Measurements from ENCODE around the gene ERFE. TPM values are rescaled to one million over a fixed set of nuclear protein-coding genes. Genes with fewer than 3 reads are reported as not detected.
A peak's percentile ranks its signal among the peaks of the same experiment; 100 is the strongest.
"Not testable (repeated sequence)": the region's sequence is repeated elsewhere in the genome, so short reads cannot be mapped to it uniquely, and the experiment has no call there.

Gene ERFE
- total RNA-seq, 1 donor from 2014 or later = 86.8 TPM

GRCh38 chr2:238168196-238169047, 9.7 kb downstream of the ERFE start:
- no peak for DNase-seq (ENCODE audit: low read depth)
- no peak overlapping the region for H3K4me3 ChIP-seq (ENCODE audit: low read depth, low read length)
- TF ChIP-seq, protein P1, sequence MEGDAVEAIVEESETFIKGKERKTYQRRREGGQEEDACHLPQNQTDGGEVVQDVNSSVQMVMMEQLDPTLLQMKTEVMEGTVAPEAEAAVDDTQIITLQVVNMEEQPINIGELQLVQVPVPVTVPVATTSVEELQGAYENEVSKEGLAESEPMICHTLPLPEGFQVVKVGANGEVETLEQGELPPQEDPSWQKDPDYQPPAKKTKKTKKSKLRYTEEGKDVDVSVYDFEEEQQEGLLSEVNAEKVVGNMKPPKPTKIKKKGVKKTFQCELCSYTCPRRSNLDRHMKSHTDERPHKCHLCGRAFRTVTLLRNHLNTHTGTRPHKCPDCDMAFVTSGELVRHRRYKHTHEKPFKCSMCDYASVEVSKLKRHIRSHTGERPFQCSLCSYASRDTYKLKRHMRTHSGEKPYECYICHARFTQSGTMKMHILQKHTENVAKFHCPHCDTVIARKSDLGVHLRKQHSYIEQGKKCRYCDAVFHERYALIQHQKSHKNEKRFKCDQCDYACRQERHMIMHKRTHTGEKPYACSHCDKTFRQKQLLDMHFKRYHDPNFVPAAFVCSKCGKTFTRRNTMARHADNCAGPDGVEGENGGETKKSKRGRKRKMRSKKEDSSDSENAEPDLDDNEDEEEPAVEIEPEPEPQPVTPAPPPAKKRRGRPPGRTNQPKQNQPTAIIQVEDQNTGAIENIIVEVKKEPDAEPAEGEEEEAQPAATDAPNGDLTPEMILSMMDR (conservative IDR thresholded peaks at IDR 0.05; ENCODE audit: low read depth, low read length) = no peak

DNA sequence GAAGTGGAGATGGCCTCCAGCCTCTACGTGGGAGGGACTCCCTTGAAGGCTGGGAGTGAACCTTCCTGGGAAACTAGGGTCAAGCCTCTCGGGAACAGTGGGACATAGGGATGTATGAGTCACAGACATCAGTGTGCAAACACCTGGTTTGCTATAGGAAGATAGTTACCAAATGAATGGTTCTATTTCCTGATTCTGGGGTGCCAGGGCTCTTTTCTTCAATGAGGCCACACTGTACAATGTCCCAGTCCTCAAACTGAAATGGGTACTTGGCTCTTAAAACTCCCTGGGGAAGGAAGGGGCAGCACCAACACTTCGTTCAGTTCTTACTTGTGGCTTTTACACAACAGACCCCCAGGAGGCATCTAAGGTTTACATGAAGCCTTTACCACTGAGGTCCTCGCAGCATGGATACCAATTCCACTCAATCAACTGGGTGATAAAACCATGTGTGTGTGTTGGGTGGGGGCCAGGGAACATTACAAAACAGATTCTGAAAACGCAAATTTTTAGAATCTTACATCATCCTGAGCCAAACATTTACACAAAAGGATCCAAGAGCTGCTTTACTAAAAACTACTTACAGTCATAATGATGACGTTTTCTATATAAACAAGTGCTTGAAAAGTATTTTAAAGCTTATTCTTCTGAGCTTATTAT, 10.4 kb downstream of the ERFE start:
- DNase-seq (ENCODE audit: low read depth) = peak; percentile 68
- TF ChIP-seq, protein P1 (conservative IDR thresholded peaks at IDR 0.05; ENCODE audit: low read depth, low read length) = no peak
- H3K4me3 ChIP-seq (ENCODE audit: low read depth, low read length) = no peak overlapping the region

GRCh38 chr2:238169708-238170251, 11.0 kb downstream of the ERFE start:
- H3K4me3 ChIP-seq (ENCODE audit: low read depth, low read length) = no peak overlapping the region
- DNase-seq (ENCODE audit: low read depth) = peak; percentile 88
- TF ChIP-seq, protein P1 (conservative IDR thresholded peaks at IDR 0.05; ENCODE audit: low read depth, low read length) = no peak

- TF ChIP-seq, protein P1 (conservative IDR thresholded peaks at IDR 0.05; ENCODE audit: low read depth, low read length) = no peak
- H3K4me3 ChIP-seq (ENCODE audit: low read depth, low read length) = no peak overlapping the region
- DNase-seq (ENCODE audit: low read depth) = no peak
Measured at GRCh38 chr2:238170386-238171071, 11.8 kb downstream of the ERFE start.

DNA sequence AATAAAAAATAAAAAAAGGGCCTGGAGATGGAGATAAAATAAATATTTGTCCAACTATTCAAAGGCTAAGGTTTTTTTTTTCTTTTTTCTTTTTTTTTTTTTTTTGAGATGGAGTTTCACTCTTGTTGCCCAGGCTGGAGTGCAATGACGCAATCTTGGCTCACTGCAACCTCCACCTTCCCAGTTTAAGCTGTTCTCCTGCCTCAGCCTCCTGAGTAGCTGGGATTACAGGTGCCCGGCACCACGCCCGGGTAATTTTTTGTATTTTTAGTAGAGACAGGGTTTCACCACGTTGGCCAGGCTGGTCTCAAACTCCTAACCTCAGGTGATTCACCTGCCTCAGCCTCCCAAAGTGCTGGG, 12.3 kb downstream of the ERFE start:
- not testable (repeated sequence) for H3K4me3 ChIP-seq (ENCODE audit: low read depth, low read length); DNase-seq (ENCODE audit: low read depth)

GRCh38 chr2:238171575-238172187, 12.9 kb downstream of the ERFE start:
- no peak overlapping the region for H3K4me3 ChIP-seq (ENCODE audit: low read depth, low read length)
- TF ChIP-seq, protein P1 (conservative IDR thresholded peaks at IDR 0.05; ENCODE audit: low read depth, low read length) = no peak
- no peak for DNase-seq (ENCODE audit: low read depth)

- no peak for DNase-seq (ENCODE audit: low read depth)
- TF ChIP-seq, protein P1 (conservative IDR thresholded peaks at IDR 0.05; ENCODE audit: low read depth, low read length) = no peak
- H3K4me3 ChIP-seq (ENCODE audit: low read depth, low read length) = no peak overlapping the region
Measured at GRCh38 chr2:238172439-238172838, 13.7 kb downstream of the ERFE start.
